ENCODE results near the gene KRTAP9-1.

KRTAP9-1 gene

GRCh38 chr17:41190328-41190727, 641 bp downstream of the KRTAP9-1 start:
- Histone ChIP-seq H3K27ac (ENCODE audit: low read length, poor library complexity, severe bottlenecking) (no peak overlapping the region), H3K4ac (ENCODE audit: low read depth in 1 of 2, low read length in 2 of 2) (no peak overlapping the region), H3K36me3 (ENCODE audit: control insufficient read depth in 1 of 2, insufficient read depth in 2 of 2, low read depth in 1 of 2, low read length in 2 of 2) (no peaks in the 10 kb centered on the region), H3K4me1 (ENCODE audit: control insufficient read depth, insufficient read depth, low read depth, low read length) (peaks cover 6% of the 10 kb centered on the region), H3K4me3 (ENCODE audit: insufficient read depth in 1 of 2, low read depth in 1 of 2, low read length in 2 of 2) (no peak overlapping the region), H2BK15ac (ENCODE audit: low read depth, poor library complexity, severe bottlenecking) (no peak overlapping the region), H2AK5ac (ENCODE audit: low read length, severe bottlenecking) (no peak overlapping the region), H4K8ac (ENCODE audit: low read length) (no peak overlapping the region), H3K4me2 (ENCODE audit: low read length, poor library complexity, severe bottlenecking) (no peak overlapping the region), H3K23ac (ENCODE audit: low read length in 2 of 2) (no peak overlapping the region), H2AFZ (ENCODE audit: low read depth, low read length) (no peak overlapping the region), H3K14ac (ENCODE audit: low read length in 2 of 2) (no peak overlapping the region), H4K91ac (ENCODE audit: low read length) (no peak overlapping the region), H3K27me3 (ENCODE audit: control insufficient read depth in 1 of 2, insufficient read depth in 1 of 2, low read length in 2 of 2) (no peaks in the 10 kb centered on the region), H2BK5ac (ENCODE audit: low read depth, low read length, poor library complexity, severe bottlenecking) (no peak overlapping the region), H3K79me1 (replicated peaks; ENCODE audit: low read length, poor library complexity, severe bottlenecking) (no peaks in the 10 kb centered on the region), H3K18ac (ENCODE audit: low read depth in 1 of 2, low read length in 2 of 2) (no peak overlapping the region), H3K9ac (ENCODE audit: low read length) (no peak overlapping the region), H2BK12ac (ENCODE audit: low read length in 2 of 2) (no peak overlapping the region), H2BK120ac (ENCODE audit: low read depth, low read length) (no peak overlapping the region), H3K9me3 (ENCODE audit: control insufficient read depth, low read length) (no peaks in the 10 kb centered on the region)
- no peak for DNase-seq
- 85% methylated on average over 3 of the region's 3 CpGs for WGBS

- H4K91ac ChIP-seq (ENCODE audit: low read length): no peak overlapping the region
- no peak overlapping the region for H3K18ac ChIP-seq (ENCODE audit: low read depth in 1 of 2, low read length in 2 of 2)
- H2BK15ac ChIP-seq (ENCODE audit: low read depth, poor library complexity, severe bottlenecking): no peak overlapping the region
- no peak overlapping the region for H3K4ac ChIP-seq (ENCODE audit: low read depth in 1 of 2, low read length in 2 of 2)
- H2BK12ac ChIP-seq (ENCODE audit: low read length in 2 of 2): no peak overlapping the region
- no peak overlapping the region for H3K4me3 ChIP-seq (ENCODE audit: insufficient read depth in 1 of 2, low read depth in 1 of 2, low read length in 2 of 2)
- H3K4me1 ChIP-seq (ENCODE audit: control insufficient read depth, insufficient read depth, low read depth, low read length): no peaks in the 10 kb centered on the region
- no peak overlapping the region for H3K9ac ChIP-seq (ENCODE audit: low read length)
- H2BK120ac ChIP-seq (ENCODE audit: low read depth, low read length): no peak overlapping the region
- no peak overlapping the region for H2AFZ ChIP-seq (ENCODE audit: low read depth, low read length)
- no peaks in the 10 kb centered on the region for H3K36me3 ChIP-seq (ENCODE audit: control insufficient read depth in 1 of 2, insufficient read depth in 2 of 2, low read depth in 1 of 2, low read length in 2 of 2)
- no peaks in the 10 kb centered on the region for H3K27me3 ChIP-seq (ENCODE audit: control insufficient read depth in 1 of 2, insufficient read depth in 1 of 2, low read length in 2 of 2)
- H3K79me1 ChIP-seq (replicated peaks; ENCODE audit: low read length, poor library complexity, severe bottlenecking): no peaks in the 10 kb centered on the region
- no peak overlapping the region for H3K27ac ChIP-seq (ENCODE audit: low read length, poor library complexity, severe bottlenecking)
- H2AK5ac ChIP-seq (ENCODE audit: low read length, severe bottlenecking): no peak overlapping the region
- H3K14ac ChIP-seq (ENCODE audit: low read length in 2 of 2): no peak overlapping the region
- 38% methylated on average over 1 of the region's 1 CpG for WGBS
- H3K23ac ChIP-seq (ENCODE audit: low read length in 2 of 2): no peak overlapping the region
- no peak overlapping the region for H4K8ac ChIP-seq (ENCODE audit: low read length)
- no peak overlapping the region for H2BK5ac ChIP-seq (ENCODE audit: low read depth, low read length, poor library complexity, severe bottlenecking)
- DNase-seq: no peak
- peaks cover 7% of the 10 kb centered on the region for H3K9me3 ChIP-seq (ENCODE audit: control insufficient read depth, low read length)
- no peak overlapping the region for H3K4me2 ChIP-seq (ENCODE audit: low read length, poor library complexity, severe bottlenecking)
Observed at GRCh38 chr17:41196068-41196467, 6.4 kb downstream of the KRTAP9-1 start.

- no peaks in the 10 kb centered on the region for H3K79me1 ChIP-seq (replicated peaks; ENCODE audit: low read length, poor library complexity, severe bottlenecking)
Observed at GRCh38 chr17:41199421-41200078, 9.9 kb downstream of the KRTAP9-1 start.

GRCh38 chr17:41211845-41212466, 22.3 kb downstream of the KRTAP9-1 start:
- H3K4me1 ChIP-seq (ENCODE audit: control insufficient read depth, insufficient read depth, low read depth, low read length): peaks cover 7% of the 10 kb centered on the region
- H3K18ac ChIP-seq (ENCODE audit: low read depth in 1 of 2, low read length in 2 of 2): no peak overlapping the region
- H3K79me1 ChIP-seq (replicated peaks; ENCODE audit: low read length, poor library complexity, severe bottlenecking): no peaks in the 10 kb centered on the region
- H3K27me3 ChIP-seq (ENCODE audit: control insufficient read depth in 1 of 2, insufficient read depth in 1 of 2, low read length in 2 of 2): peaks cover 0 to 2% of the 10 kb centered on the region in 2 experiments
- H2AFZ ChIP-seq (ENCODE audit: low read depth, low read length): no peak overlapping the region
- no peak overlapping the region for H4K91ac ChIP-seq (ENCODE audit: low read length)
- no peak overlapping the region for H3K4me2 ChIP-seq (ENCODE audit: low read length, poor library complexity, severe bottlenecking)
- no peak overlapping the region for H2BK120ac ChIP-seq (ENCODE audit: low read depth, low read length)
- no peak overlapping the region for H3K4me3 ChIP-seq (ENCODE audit: insufficient read depth in 1 of 2, low read depth in 1 of 2, low read length in 2 of 2)
- no peak overlapping the region for H3K14ac ChIP-seq (ENCODE audit: low read length in 2 of 2)
- no peak overlapping the region for H2BK12ac ChIP-seq (ENCODE audit: low read length in 2 of 2)
- no peak overlapping the region for H4K8ac ChIP-seq (ENCODE audit: low read length)
- H2BK15ac ChIP-seq (ENCODE audit: low read depth, poor library complexity, severe bottlenecking): no peak overlapping the region
- DNase-seq: no peak
- no peak overlapping the region for H3K27ac ChIP-seq (ENCODE audit: low read length, poor library complexity, severe bottlenecking)
- no peak overlapping the region for H2AK5ac ChIP-seq (ENCODE audit: low read length, severe bottlenecking)
- no peaks in the 10 kb centered on the region for H3K9me3 ChIP-seq (ENCODE audit: control insufficient read depth, low read length)
- H3K9ac ChIP-seq (ENCODE audit: low read length): no peak overlapping the region
- 74% methylated on average over 1 of the region's 1 CpG for WGBS
- no peak overlapping the region for H2BK5ac ChIP-seq (ENCODE audit: low read depth, low read length, poor library complexity, severe bottlenecking)
- H3K4ac ChIP-seq (ENCODE audit: low read depth in 1 of 2, low read length in 2 of 2): no peak overlapping the region
- no peaks in the 10 kb centered on the region for H3K36me3 ChIP-seq (ENCODE audit: control insufficient read depth in 1 of 2, insufficient read depth in 2 of 2, low read depth in 1 of 2, low read length in 2 of 2)
- no peak overlapping the region for H3K23ac ChIP-seq (ENCODE audit: low read length in 2 of 2)

More at GRCh38 chr17:41199421-41200078, 9.9 kb downstream of the KRTAP9-1 start:
- H3K4me3 ChIP-seq (ENCODE audit: insufficient read depth in 1 of 2, low read depth in 1 of 2, low read length in 2 of 2): no peak overlapping the region
- no peak overlapping the region for H2BK120ac ChIP-seq (ENCODE audit: low read depth, low read length)
- H2BK15ac ChIP-seq (ENCODE audit: low read depth, poor library complexity, severe bottlenecking): no peak overlapping the region
- H3K18ac ChIP-seq (ENCODE audit: low read depth in 1 of 2, low read length in 2 of 2): no peak overlapping the region
- no peak overlapping the region for H3K9ac ChIP-seq (ENCODE audit: low read length)
- no peak overlapping the region for H2BK12ac ChIP-seq (ENCODE audit: low read length in 2 of 2)
- no peak overlapping the region for H2AK5ac ChIP-seq (ENCODE audit: low read length, severe bottlenecking)
- no peak for DNase-seq
- no peak overlapping the region for H2BK5ac ChIP-seq (ENCODE audit: low read depth, low read length, poor library complexity, severe bottlenecking)
- H3K27ac ChIP-seq (ENCODE audit: low read length, poor library complexity, severe bottlenecking): no peak overlapping the region
- 53% methylated on average over 3 of the region's 5 CpGs for WGBS
- H4K91ac ChIP-seq (ENCODE audit: low read length): no peak overlapping the region
- H3K36me3 ChIP-seq (ENCODE audit: control insufficient read depth in 1 of 2, insufficient read depth in 2 of 2, low read depth in 1 of 2, low read length in 2 of 2): no peaks in the 10 kb centered on the region
- H3K27me3 ChIP-seq (ENCODE audit: control insufficient read depth in 1 of 2, insufficient read depth in 1 of 2, low read length in 2 of 2): no peaks in the 10 kb centered on the region
- no peak overlapping the region for H2AFZ ChIP-seq (ENCODE audit: low read depth, low read length)
- no peak overlapping the region for H3K4ac ChIP-seq (ENCODE audit: low read depth in 1 of 2, low read length in 2 of 2)
- H3K4me2 ChIP-seq (ENCODE audit: low read length, poor library complexity, severe bottlenecking): no peak overlapping the region
- no peaks in the 10 kb centered on the region for H3K4me1 ChIP-seq (ENCODE audit: control insufficient read depth, insufficient read depth, low read depth, low read length)
- H4K8ac ChIP-seq (ENCODE audit: low read length): no peak overlapping the region
- H3K9me3 ChIP-seq (ENCODE audit: control insufficient read depth, low read length): peaks cover 7% of the 10 kb centered on the region
- no peak overlapping the region for H3K23ac ChIP-seq (ENCODE audit: low read length in 2 of 2)
- no peak overlapping the region for H3K14ac ChIP-seq (ENCODE audit: low read length in 2 of 2)

Data from mesenchymal stem cell (in vitro differentiated cells and primary cell).